Chondrocyte (in vitro differentiated cells): ENCODE data around the gene ZYX. TPM values are rescaled to one million over a fixed set of nuclear protein-coding genes. Genes with fewer than 3 reads are reported as not detected.

Source experiments
- DNase-seq: peaks from one replicate; pipeline ENCODE4 v3.0.0; 2021; ENCODE audit warnings: mixed read lengths, low spot score
- H3K27ac Mint-ChIP-seq: one replicate; pipeline ENCODE4 v1.8.0; 2021; ENCODE audit warnings: mild to moderate bottlenecking, moderate library complexity, mixed read lengths; ENCODE audit not compliant: unreplicated experiment
- H3K27me3 Mint-ChIP-seq: 2 replicates; pipeline ENCODE4 v1.8.0; 2021; ENCODE audit warnings: low read depth, mixed read lengths
- H3K36me3 Mint-ChIP-seq: 2 replicates; pipeline ENCODE4 v1.8.0; 2021; ENCODE audit warnings: low read depth, mixed read lengths
- H3K4me1 Mint-ChIP-seq: 2 replicates; pipeline ENCODE4 v1.8.0; 2021; ENCODE audit warnings: low read depth, mild to moderate bottlenecking, mixed read lengths
- H3K4me3 Mint-ChIP-seq: one replicate; pipeline ENCODE4 v1.8.0; 2021; ENCODE audit warnings: mild to moderate bottlenecking, moderate library complexity, mixed read lengths; ENCODE audit not compliant: unreplicated experiment
- H3K9me3 Mint-ChIP-seq: 2 replicates; pipeline ENCODE4 v1.8.0; 2021; ENCODE audit warnings: low read depth, mixed read lengths
- total RNA-seq: library from RNA; stranded (reverse); gene quantifications from 3 replicates; pipeline ENCODE4 v1.2.1, GENCODE V29; 2021
- TF ChIP-seq, protein P1 (sequence below): fragments of 200-600 bp; sonication (generic); IDR thresholded peaks from 2 replicates; pipeline ENCODE4 v1.5.0; 2021; ENCODE audit warnings: antibody characterized with exemption, mild to moderate bottlenecking, moderate library complexity

Gene ZYX
- total RNA-seq, 1 donor from 2014 or later = 386 TPM

DNA sequence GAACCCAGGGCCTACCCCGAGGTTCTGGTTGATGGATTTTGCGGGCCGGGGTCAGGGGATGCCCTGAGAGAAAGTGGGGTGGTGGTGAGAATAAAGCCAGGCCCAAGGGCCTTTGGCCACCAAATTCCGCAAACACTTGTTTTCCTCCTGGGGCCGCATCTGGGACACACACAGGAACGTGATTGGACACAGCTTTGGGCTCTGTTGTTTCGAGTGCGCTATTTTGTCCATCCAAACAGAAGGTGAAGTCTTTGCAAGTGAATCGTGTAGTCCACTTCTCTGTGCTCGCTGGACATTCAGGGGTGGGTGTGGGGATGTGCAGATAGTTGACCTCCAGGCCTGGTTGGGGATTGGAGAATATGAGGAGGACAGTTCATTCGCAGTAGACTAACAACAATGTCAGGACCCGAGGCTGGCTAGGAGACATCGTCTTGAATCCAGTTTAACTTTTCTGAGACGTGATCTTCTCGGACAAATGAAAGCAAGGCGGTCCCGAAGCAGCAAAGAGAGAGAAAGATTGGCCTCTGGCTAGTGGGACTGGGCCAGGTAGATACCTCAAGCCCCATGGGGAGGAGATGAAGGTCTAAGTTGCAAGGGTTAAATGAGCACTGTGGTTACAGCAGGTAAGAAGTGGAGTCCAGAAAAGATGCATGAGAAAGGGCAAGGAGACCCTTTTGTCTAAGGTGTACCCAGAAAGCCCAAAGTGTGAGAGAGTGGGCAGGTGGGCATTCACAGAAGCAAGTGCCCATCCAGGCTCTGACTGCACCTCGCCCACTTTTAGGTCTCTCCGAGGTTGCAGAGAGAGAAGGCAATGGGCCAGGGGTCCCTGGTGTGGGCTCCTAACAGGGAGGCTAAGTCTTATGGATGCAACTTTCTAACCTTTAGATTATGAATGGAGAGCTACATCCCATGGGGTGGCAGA is 17.9 kb upstream of the ZYX start:
- Mint-ChIP-seq H3K4me1 (peaks cover 5% of the 10 kb centered on the region), H3K27me3 (peaks cover 23% of the 10 kb centered on the region), H3K36me3 (no peaks in the 10 kb centered on the region), H3K27ac (no peak overlapping the region), H3K9me3 (no peaks in the 10 kb centered on the region), H3K4me3 (peak overlapping the region; percentile 57)
- DNase-seq = no peak
- TF ChIP-seq, protein P1, sequence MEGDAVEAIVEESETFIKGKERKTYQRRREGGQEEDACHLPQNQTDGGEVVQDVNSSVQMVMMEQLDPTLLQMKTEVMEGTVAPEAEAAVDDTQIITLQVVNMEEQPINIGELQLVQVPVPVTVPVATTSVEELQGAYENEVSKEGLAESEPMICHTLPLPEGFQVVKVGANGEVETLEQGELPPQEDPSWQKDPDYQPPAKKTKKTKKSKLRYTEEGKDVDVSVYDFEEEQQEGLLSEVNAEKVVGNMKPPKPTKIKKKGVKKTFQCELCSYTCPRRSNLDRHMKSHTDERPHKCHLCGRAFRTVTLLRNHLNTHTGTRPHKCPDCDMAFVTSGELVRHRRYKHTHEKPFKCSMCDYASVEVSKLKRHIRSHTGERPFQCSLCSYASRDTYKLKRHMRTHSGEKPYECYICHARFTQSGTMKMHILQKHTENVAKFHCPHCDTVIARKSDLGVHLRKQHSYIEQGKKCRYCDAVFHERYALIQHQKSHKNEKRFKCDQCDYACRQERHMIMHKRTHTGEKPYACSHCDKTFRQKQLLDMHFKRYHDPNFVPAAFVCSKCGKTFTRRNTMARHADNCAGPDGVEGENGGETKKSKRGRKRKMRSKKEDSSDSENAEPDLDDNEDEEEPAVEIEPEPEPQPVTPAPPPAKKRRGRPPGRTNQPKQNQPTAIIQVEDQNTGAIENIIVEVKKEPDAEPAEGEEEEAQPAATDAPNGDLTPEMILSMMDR = no peak

DNA sequence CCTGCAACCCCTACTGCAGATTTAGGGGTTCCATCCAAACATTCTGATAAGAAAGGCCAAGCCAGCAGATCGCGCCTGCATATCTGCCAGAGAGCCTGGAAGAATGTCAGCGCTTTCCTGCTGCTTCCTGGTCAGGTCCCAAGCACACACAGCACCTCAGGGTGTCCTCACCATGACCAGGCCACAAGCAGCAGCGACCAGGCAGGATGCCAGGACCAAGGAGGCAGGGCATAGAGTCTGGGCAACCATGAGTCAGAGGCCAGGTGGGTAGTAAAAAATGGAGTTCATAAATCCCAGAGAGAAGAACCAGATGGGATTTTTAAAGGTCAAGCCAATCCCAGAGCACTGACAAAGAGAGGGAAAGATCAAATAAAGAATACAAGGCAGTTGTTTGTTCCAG is 13.2 kb upstream of the ZYX start:
- no peak overlapping the region for H3K27ac Mint-ChIP-seq
- TF ChIP-seq, protein P1 = no peak
- H3K27me3 Mint-ChIP-seq = peaks cover 15% of the 10 kb centered on the region
- DNase-seq = no peak
- no peak overlapping the region for H3K4me3 Mint-ChIP-seq
- no peaks in the 10 kb centered on the region for H3K36me3 Mint-ChIP-seq
- no peaks in the 10 kb centered on the region for H3K9me3 Mint-ChIP-seq
- peaks cover 15% of the 10 kb centered on the region for H3K4me1 Mint-ChIP-seq

GRCh38 chr7:143368387-143368786 is 12.8 kb upstream of the ZYX start:
- Mint-ChIP-seq H3K36me3 (no peaks in the 10 kb centered on the region), H3K27ac (no peak overlapping the region), H3K27me3 (peaks cover 12% of the 10 kb centered on the region), H3K4me3 (no peak overlapping the region), H3K4me1 (peaks cover 15% of the 10 kb centered on the region), H3K9me3 (no peaks in the 10 kb centered on the region)
- no peak for DNase-seq
- TF ChIP-seq, protein P1 = no peak

DNA sequence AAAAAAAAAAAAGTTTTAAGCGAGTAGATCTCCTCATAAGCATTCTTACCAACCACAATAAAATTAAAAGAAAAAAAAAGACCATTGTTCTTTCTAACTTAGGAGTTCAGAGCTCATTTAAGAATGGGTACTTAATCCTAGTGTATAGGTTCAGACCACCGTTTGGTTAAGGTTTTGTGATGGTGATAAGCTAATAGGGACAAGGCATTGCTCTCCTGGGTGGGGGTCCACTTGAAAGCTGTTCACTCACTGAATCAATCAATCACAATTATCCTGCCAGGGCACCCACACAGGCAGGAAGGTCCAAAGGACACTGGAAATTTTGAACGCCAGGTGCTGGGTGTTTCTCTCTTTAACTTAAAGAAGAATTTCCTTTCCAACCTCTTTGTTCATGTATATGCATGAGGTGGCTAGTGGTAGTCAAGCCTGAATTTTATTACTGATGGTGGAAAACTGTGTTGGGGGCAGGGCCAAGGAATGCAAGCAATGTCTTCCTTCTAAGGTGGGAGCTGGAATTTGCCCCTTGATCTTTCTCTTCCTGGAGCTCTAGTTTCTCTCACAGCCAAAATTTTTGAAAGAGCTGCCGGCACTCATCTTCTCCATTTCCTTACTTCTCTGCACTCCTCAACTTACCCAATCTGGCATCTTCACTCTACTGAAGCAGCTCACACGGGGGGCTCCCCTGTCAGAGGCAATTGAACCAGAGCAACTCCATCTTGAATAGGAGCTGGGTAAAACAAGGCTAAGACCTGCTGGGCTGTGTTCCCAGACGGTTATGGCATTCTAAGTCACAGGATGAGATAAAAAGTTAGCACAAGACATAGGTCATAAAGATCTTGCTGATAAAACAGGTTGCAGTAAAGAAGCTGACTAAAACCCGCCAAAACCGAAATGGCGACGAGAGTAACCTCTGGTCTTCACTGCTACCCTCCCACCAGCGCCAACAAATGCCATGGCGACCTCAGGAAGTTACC is 11.2 kb upstream of the ZYX start:
- Mint-ChIP-seq H3K27me3 (peaks cover 2% of the 10 kb centered on the region), H3K27ac (no peak overlapping the region), H3K4me1 (peaks cover 15% of the 10 kb centered on the region), H3K4me3 (no peak overlapping the region), H3K9me3 (no peaks in the 10 kb centered on the region), H3K36me3 (no peaks in the 10 kb centered on the region)
- TF ChIP-seq, protein P1 = no peak
- no peak for DNase-seq

DNA sequence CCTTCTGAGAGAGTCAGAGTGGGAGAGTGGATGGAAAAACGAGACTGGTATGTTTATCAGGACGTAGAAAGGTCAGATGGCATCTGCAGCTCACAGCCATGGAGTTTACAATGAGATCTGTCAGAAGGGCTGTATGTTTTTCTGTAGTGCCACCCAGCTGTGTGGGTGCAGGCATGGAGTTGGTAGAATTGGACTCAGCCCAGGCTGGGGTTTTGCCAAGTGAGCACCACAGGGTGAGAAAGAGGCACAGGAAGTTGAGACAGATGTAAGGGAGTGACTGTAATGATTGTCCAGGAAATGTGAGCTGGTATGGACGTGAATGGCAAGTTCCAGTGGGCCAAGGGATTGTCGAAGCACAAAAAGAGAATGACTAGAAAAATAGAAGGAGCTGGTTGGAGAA is 9.1 kb upstream of the ZYX start:
- H3K9me3 Mint-ChIP-seq = no peaks in the 10 kb centered on the region
- H3K4me3 Mint-ChIP-seq = no peak overlapping the region
- no peaks in the 10 kb centered on the region for H3K36me3 Mint-ChIP-seq
- H3K27me3 Mint-ChIP-seq = no peaks in the 10 kb centered on the region
- H3K27ac Mint-ChIP-seq = no peak overlapping the region
- no peak for DNase-seq
- H3K4me1 Mint-ChIP-seq = peaks cover 17% of the 10 kb centered on the region
- TF ChIP-seq, protein P1 = no peak
